MM.1S (cell line): ENCODE measurements around the gene TRMT10A.

Source experiments
- DNase-seq: peaks from one replicate; pipeline ENCODE4 v3.0.0-alpha.2; 2015
- H2AFZ ChIP-seq: fragments of 300-600 bp; sonication (generic); 2 replicates; pipeline ENCODE4 v1.6.0; 2016; ENCODE audit warnings: antibody characterized with exemption, low read length
- H3F3A ChIP-seq: fragments of 300-600 bp; sonication (generic); 2 replicates; pipeline ENCODE4 v1.6.1; 2016; ENCODE audit warnings: mild to moderate bottlenecking, antibody characterized with exemption, low read length, moderate library complexity, mixed read lengths; ENCODE audit not compliant: insufficient read depth
- H3K27ac ChIP-seq: fragments of 300-600 bp; sonication (generic); 2 replicates; pipeline ENCODE4 v1.5.1; 2016; ENCODE audit warnings: mild to moderate bottlenecking, low read length
- H3K27me3 ChIP-seq: fragments of 300-600 bp; sonication (generic); replicated peaks from 2 replicates; pipeline ENCODE4 v1.6.0; 2016; ENCODE audit warnings: low read length; ENCODE audit not compliant: insufficient read depth
- H3K36me3 ChIP-seq: fragments of 300-600 bp; sonication (generic); replicated peaks from 2 replicates; pipeline ENCODE4 v1.6.1; 2016; ENCODE audit warnings: mild to moderate bottlenecking, low read length, mixed read lengths; ENCODE audit not compliant: insufficient read depth
- H3K4me1 ChIP-seq: fragments of 300-600 bp; sonication (generic); 2 replicates; pipeline ENCODE4 v1.6.1; 2016; ENCODE audit warnings: low read length, mixed read lengths
- H3K4me2 ChIP-seq: fragments of 300-600 bp; sonication (generic); 2 replicates; pipeline ENCODE4 v1.6.0; 2016; ENCODE audit warnings: low read depth, low read length
- H3K4me3 ChIP-seq: fragments of 300-600 bp; sonication (generic); 2 replicates; pipeline ENCODE4 v1.5.1; 2016; ENCODE audit warnings: low read length, mixed read lengths
- H3K79me2 ChIP-seq: fragments of 300-600 bp; sonication (generic); 2 replicates; pipeline ENCODE4 v1.6.1; 2016; ENCODE audit warnings: mixed run types, low read length, mixed read lengths
- H3K9ac ChIP-seq: fragments of 300-600 bp; sonication (generic); 2 replicates; pipeline ENCODE4 v1.6.1; 2016; ENCODE audit warnings: low read length, mixed read lengths
- H3K9me2 ChIP-seq: fragments of 300-600 bp; sonication (generic); replicated peaks from 2 replicates; pipeline ENCODE4 v1.6.1; 2016; ENCODE audit warnings: mild to moderate bottlenecking, low read length, mixed read lengths; ENCODE audit not compliant: insufficient read depth
- H3K9me3 ChIP-seq: fragments of 300-600 bp; sonication (generic); replicated peaks from 2 replicates; pipeline ENCODE4 v1.6.1; 2016; ENCODE audit warnings: mild to moderate bottlenecking, low read length, mixed read lengths; ENCODE audit not compliant: insufficient read depth
- H4K20me1 ChIP-seq: fragments of 300-600 bp; sonication (generic); 2 replicates; pipeline ENCODE4 v1.6.1; 2016; ENCODE audit warnings: mild to moderate bottlenecking, low read length, moderate library complexity, mixed read lengths; ENCODE audit not compliant: insufficient read depth
- EZH2 ChIP-seq: fragments of 300-600 bp; sonication (generic); optimal IDR thresholded peaks from 2 replicates; pipeline ENCODE3; 2017; ENCODE audit warnings: low read depth, mild to moderate bottlenecking, antibody characterized with exemption, low read length, mixed read lengths
- EZH2phosphoT487 ChIP-seq: fragments of 300-600 bp; sonication (generic); IDR thresholded peaks from 2 replicates; pipeline ENCODE4 v1.6.1; 2018; ENCODE audit warnings: antibody characterized with exemption, low read length
- TF ChIP-seq, protein P1 (sequence below): fragments of 300-600 bp; sonication (generic); IDR thresholded peaks from 2 replicates; pipeline ENCODE4 v1.5.1; 2016; ENCODE audit warnings: antibody characterized with exemption, low read length, mixed read lengths

The TRMT10A gene

DNA sequence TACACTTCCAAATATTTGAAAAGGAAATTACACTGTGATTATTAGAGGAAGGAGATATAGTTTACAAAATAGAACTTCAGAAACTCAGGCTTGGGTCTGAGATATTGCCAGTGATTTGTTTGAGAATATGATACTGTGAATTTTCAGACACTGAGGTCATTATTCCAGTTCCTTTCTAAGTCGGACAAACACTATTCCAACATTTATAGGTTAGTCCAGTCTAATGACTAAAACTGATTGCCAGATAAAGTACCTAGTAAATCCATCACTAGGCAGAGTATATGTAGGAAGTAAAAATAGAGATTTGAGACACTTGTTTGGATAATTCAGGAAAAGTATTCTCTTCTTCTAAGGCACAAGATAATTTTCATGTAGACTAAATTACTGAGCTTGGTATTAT, 24.0 kb upstream of the TRMT10A start:
- Histone ChIP-seq H3K27me3 (no peaks in the 10 kb centered on the region), H3F3A (no peaks in the 10 kb centered on the region), H4K20me1 (no peaks in the 10 kb centered on the region), H3K4me1 (no peaks in the 10 kb centered on the region), H2AFZ (no peak overlapping the region), H3K9ac (no peak overlapping the region), H3K4me2 (no peak overlapping the region), H3K79me2 (no peaks in the 10 kb centered on the region), H3K36me3 (no peaks in the 10 kb centered on the region), H3K4me3 (no peak overlapping the region), H3K9me2 (no peaks in the 10 kb centered on the region), H3K9me3 (no peaks in the 10 kb centered on the region), H3K27ac (no peak overlapping the region)
- DNase-seq: no peak
- TF ChIP-seq EZH2 (no peak), EZH2phosphoT487 (no peak)
- TF ChIP-seq, protein P1, sequence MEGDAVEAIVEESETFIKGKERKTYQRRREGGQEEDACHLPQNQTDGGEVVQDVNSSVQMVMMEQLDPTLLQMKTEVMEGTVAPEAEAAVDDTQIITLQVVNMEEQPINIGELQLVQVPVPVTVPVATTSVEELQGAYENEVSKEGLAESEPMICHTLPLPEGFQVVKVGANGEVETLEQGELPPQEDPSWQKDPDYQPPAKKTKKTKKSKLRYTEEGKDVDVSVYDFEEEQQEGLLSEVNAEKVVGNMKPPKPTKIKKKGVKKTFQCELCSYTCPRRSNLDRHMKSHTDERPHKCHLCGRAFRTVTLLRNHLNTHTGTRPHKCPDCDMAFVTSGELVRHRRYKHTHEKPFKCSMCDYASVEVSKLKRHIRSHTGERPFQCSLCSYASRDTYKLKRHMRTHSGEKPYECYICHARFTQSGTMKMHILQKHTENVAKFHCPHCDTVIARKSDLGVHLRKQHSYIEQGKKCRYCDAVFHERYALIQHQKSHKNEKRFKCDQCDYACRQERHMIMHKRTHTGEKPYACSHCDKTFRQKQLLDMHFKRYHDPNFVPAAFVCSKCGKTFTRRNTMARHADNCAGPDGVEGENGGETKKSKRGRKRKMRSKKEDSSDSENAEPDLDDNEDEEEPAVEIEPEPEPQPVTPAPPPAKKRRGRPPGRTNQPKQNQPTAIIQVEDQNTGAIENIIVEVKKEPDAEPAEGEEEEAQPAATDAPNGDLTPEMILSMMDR: no peak

DNA sequence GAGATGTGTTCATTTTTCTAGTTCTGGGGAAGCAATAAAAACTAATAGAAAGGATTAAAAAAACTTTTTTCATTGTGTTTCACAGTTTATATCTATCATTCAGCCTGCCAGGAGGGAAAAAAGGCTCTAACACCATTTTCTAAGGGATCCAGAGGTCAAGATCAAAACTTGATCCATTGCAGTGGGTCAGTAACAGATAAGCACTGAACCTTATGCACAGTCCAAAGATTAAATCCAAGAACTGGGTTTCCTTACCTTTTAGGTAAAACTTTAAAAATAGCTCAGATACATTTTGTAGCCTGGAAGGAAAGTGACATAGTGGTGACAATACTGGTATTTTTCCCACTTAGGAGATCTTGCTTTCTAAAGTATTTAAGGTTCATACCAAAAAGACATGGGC, 23.5 kb upstream of the TRMT10A start:
- no peaks in the 10 kb centered on the region for H3K9me3 ChIP-seq
- H3K36me3 ChIP-seq: no peaks in the 10 kb centered on the region
- no peaks in the 10 kb centered on the region for H3K79me2 ChIP-seq
- H3K4me1 ChIP-seq: no peaks in the 10 kb centered on the region
- H3K4me3 ChIP-seq: no peak overlapping the region
- no peak overlapping the region for H3K27ac ChIP-seq
- DNase-seq: no peak
- no peaks in the 10 kb centered on the region for H3F3A ChIP-seq
- no peak for TF ChIP-seq EZH2phosphoT487
- TF ChIP-seq EZH2: no peak
- TF ChIP-seq, protein P1: no peak
- no peak overlapping the region for H3K4me2 ChIP-seq
- H2AFZ ChIP-seq: no peak overlapping the region
- no peak overlapping the region for H3K9ac ChIP-seq
- no peaks in the 10 kb centered on the region for H4K20me1 ChIP-seq
- no peaks in the 10 kb centered on the region for H3K9me2 ChIP-seq
- H3K27me3 ChIP-seq: no peaks in the 10 kb centered on the region

DNA sequence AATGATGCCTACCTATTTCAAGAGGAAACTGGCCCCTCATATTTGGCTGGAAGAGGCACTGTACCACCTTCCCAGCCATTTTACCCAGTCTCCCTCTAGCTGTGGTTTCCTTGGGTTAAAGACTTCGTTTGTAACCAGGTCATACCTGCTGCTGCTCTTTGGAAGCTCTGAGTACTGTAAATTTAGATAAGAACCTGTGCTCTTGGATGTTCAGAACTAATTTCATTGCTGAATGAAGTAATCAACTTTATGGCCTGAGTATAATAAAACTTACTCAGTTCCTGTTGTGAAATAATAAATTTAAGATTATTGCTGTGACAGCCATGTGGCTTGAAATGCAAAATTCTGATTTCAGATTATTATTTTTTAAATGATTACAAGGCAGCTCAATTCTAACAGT, 23.0 kb upstream of the TRMT10A start:
- no peak for DNase-seq
- TF ChIP-seq EZH2phosphoT487 (no peak), EZH2 (no peak)
- TF ChIP-seq, protein P1: no peak
- H3K79me2 ChIP-seq: no peaks in the 10 kb centered on the region
- H3K36me3 ChIP-seq: no peaks in the 10 kb centered on the region
- no peaks in the 10 kb centered on the region for H3K27me3 ChIP-seq
- H3K27ac ChIP-seq: no peak overlapping the region
- H3K9ac ChIP-seq: no peak overlapping the region
- no peaks in the 10 kb centered on the region for H3K4me1 ChIP-seq
- no peak overlapping the region for H3K4me2 ChIP-seq
- H2AFZ ChIP-seq: no peak overlapping the region
- no peaks in the 10 kb centered on the region for H3K9me3 ChIP-seq
- no peaks in the 10 kb centered on the region for H3F3A ChIP-seq
- H4K20me1 ChIP-seq: no peaks in the 10 kb centered on the region
- H3K9me2 ChIP-seq: no peaks in the 10 kb centered on the region
- no peak overlapping the region for H3K4me3 ChIP-seq
